Sigmoid colon (tissue), 7 donors: Measurements from ENCODE around the gene MTFR2. TPM values are rescaled to one million over a fixed set of nuclear protein-coding genes. Genes with fewer than 3 reads are reported as not detected.

Experiments
- DNase-seq: peaks from one replicate; pipeline ENCODE4 v3.0.0-alpha.2; 2019
- H3K27ac ChIP-seq, 4 donors: fragments of 200-600 bp; sonication (generic); one replicate each; pipeline ENCODE4 v1.5.1; 2016 to 2019; ENCODE audit warnings: mild to moderate bottlenecking in 1 of 4
- H3K27me3 ChIP-seq, 3 donors: fragments of 200-600 bp; sonication (generic); one replicate each; pipeline ENCODE4 v1.5.1; 2019; ENCODE audit warnings: mild to moderate bottlenecking in 1 of 3
- H3K36me3 ChIP-seq, 4 donors: fragments of 200-600 bp; sonication (generic); one replicate each; pipeline ENCODE4 v1.5.1; 2016 to 2019
- H3K4me1 ChIP-seq, 4 donors: fragments of 200-600 bp; sonication (generic); one replicate each; pipeline ENCODE4 v1.5.1; 2017 to 2019
- H3K4me3 ChIP-seq, 4 donors: fragments of 200-600 bp; sonication (generic); one replicate each; pipeline ENCODE4 v1.5.1; 2017 to 2019; ENCODE audit warnings: mild to moderate bottlenecking in 2 of 4, moderate library complexity in 1 of 4
- H3K9me3 ChIP-seq, 4 donors: fragments of 200-600 bp in 3 of 4; sonication (generic) in 3 of 4; one replicate each; pipeline versions ENCODE4 v1.5.1 to v1.6.1; 2013 to 2019
- EP300 ChIP-seq, 4 donors: sonication (generic); formaldehyde crosslinking; IDR thresholded peaks; one replicate each; pipeline ENCODE4 v1.6.1; 2017; ENCODE audit warnings: antibody characterized with exemption in 4 of 4
- POLR2A ChIP-seq, 2 donors: fragments of 450-650 bp; IDR thresholded peaks; one replicate each; pipeline ENCODE4 v1.6.1; 2016; ENCODE audit warnings: antibody characterized with exemption in 2 of 2, mild to moderate bottlenecking in 2 of 2, moderate library complexity in 2 of 2
- POLR2AphosphoS5 ChIP-seq, 4 donors: sonication (generic); formaldehyde crosslinking; IDR thresholded peaks; one replicate each; pipeline ENCODE4 v1.6.1; 2017; ENCODE audit warnings: antibody characterized with exemption in 4 of 4
- WGBS, 2 donors: extraction: QIAGEN DNeasy Blood & Tissue Kit; methylation state at CpG; one replicate each; pipeline ENCODE4 v1.1.7; 2013; 5-methylcytosine and 5-hydroxymethylcytosine counted together
- intact Hi-C: fragments of 100-400 bp; cut with DNase I; formaldehyde crosslinking; loops from one replicate; pipeline ENCODE4 v1.15.1; 2023
- polyA plus RNA-seq, 3 donors: library from polyadenylated mRNA; stranded (reverse); fragments of 200-250 nt; gene quantifications; one replicate each; pipeline ENCODE4 v1.2.3, GENCODE V29; 2013
- total RNA-seq, 4 donors: library from RNA; depleted of rRNA; stranded (reverse); fragments of >200 nt; gene quantifications; one replicate each; pipeline ENCODE4 v1.1.0, GENCODE V29; 2016
- TF ChIP-seq, protein P1 (sequence below), 4 experiments: fragments of 450-650 bp in 3 of 4; fragments of 200-600 bp in 1 of 4; IDR thresholded peaks; one replicate each; pipeline ENCODE4 v1.5.1; 2016 to 2019; ENCODE audit warnings: antibody characterized with exemption in 4 of 4, mild to moderate bottlenecking in 3 of 4, moderate library complexity in 2 of 4
- donor health status: healthy with polysubstance abuse.
- donor health status: Bipolar disorder and iron deficiency.
- donor health status: healthy.

Gene MTFR2
- total and polyA plus RNA-seq, 7 donors = 0.36 to 6.1 (median 1.6) TPM; not detected in 2

GRCh38 chr6:136213012-136213539, 37.0 kb downstream of the MTFR2 start:
- TF ChIP-seq, protein P1, sequence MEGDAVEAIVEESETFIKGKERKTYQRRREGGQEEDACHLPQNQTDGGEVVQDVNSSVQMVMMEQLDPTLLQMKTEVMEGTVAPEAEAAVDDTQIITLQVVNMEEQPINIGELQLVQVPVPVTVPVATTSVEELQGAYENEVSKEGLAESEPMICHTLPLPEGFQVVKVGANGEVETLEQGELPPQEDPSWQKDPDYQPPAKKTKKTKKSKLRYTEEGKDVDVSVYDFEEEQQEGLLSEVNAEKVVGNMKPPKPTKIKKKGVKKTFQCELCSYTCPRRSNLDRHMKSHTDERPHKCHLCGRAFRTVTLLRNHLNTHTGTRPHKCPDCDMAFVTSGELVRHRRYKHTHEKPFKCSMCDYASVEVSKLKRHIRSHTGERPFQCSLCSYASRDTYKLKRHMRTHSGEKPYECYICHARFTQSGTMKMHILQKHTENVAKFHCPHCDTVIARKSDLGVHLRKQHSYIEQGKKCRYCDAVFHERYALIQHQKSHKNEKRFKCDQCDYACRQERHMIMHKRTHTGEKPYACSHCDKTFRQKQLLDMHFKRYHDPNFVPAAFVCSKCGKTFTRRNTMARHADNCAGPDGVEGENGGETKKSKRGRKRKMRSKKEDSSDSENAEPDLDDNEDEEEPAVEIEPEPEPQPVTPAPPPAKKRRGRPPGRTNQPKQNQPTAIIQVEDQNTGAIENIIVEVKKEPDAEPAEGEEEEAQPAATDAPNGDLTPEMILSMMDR (IDR thresholded peaks at IDR 0.05) = no peak
- no peak for TF ChIP-seq EP300 (IDR thresholded peaks at IDR 0.05)
- no peak for TF ChIP-seq POLR2A (IDR thresholded peaks at IDR 0.05)
- no peak for TF ChIP-seq POLR2AphosphoS5 (IDR thresholded peaks at IDR 0.05)
- H3K27me3 ChIP-seq = no peaks in the 10 kb centered on the region
- intact Hi-C loops = no loop called here
- H3K4me3 ChIP-seq = no peak overlapping the region
- H3K36me3 ChIP-seq = no peaks in the 10 kb centered on the region
- DNase-seq = no peak
- no peak overlapping the region for H3K27ac ChIP-seq
- no peaks in the 10 kb centered on the region for H3K9me3 ChIP-seq
- 82 to 87% methylated on average over 5 of the region's 5 CpGs for WGBS, 2 donors
- no peaks in the 10 kb centered on the region for H3K4me1 ChIP-seq

DNA sequence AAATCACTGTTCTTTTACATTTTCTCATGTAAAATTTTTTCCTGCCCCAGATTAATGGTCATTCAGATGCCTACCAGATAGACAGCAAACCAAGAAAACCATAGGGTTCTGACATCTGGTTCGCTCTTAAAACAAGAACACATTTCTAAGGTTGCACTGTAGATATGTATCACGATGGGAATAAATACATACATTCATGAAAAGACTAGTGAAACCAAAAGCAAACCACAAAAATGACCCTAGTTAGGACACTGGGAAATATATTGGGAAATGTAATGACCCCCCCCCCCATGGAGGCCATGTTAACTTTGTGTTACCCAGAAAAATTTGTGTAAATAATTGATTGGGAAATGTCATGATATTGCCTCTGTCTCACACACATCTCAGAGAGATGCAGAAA, 37.5 kb downstream of the MTFR2 start:
- H3K4me3 ChIP-seq = no peak overlapping the region
- no peak for DNase-seq
- no peaks in the 10 kb centered on the region for H3K4me1 ChIP-seq
- intact Hi-C loops = no loop called here
- H3K36me3 ChIP-seq = no peaks in the 10 kb centered on the region
- no peak overlapping the region for H3K27ac ChIP-seq
- no peaks in the 10 kb centered on the region for H3K9me3 ChIP-seq
- H3K27me3 ChIP-seq = no peaks in the 10 kb centered on the region
- no peak for TF ChIP-seq EP300 (IDR thresholded peaks at IDR 0.05)
- TF ChIP-seq, protein P1 (IDR thresholded peaks at IDR 0.05) = no peak
- 89 to 93% methylated on average over 2 of the region's 2 CpGs for WGBS, 2 donors

DNA sequence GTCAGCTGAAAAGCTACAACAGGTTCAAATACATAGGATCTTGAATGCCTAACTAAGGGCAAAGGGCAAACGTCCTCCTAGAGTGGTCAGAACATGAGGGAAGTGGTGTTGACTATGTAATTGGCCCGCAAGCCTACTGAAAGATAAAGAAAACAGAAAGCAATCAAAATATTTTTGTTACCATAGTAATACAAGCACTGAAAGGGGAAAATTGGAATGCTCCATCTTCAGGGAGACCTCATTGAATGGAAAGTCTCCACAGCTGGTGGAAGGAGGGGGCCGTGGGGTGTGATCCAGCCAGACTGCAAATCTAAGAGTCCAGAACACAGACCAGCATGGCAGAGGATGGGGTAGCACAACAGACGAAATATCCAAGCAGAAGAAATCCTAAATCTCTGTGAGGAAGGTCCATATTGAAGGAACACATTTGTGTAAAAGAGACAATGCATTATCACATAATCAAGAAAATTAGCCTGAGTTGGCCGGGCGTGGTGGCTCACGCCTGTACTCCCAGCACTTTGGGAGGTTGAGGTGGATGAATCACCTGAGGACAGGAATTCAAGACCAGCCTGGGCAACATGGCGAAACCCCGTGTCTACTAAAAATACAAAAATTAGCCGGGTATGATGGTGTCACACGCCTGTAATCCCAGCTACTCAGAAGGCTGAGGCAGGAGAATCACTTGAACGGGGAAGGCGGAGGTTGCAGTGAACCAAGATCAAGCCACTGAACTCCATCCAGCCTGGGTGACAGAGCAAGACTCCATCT, 39.5 kb downstream of the MTFR2 start:
- intact Hi-C loops = no loop called here

GRCh38 chr6:136209496-136209895, 40.6 kb downstream of the MTFR2 start:
- WGBS, 2 donors = 93 to 98% methylated on average over 2 of the region's 2 CpGs

More for the DNA sequence above, 39.5 kb downstream of the MTFR2 start:
- Histone ChIP-seq H3K4me1 (no peaks in the 10 kb centered on the region), H3K27me3 (no peaks in the 10 kb centered on the region), H3K9me3 (no peaks in the 10 kb centered on the region), H3K27ac (no peak overlapping the region), H3K36me3 (no peaks in the 10 kb centered on the region), H3K4me3 (no peak overlapping the region)
- 87 to 89% methylated on average over 13 of the region's 13 CpGs for WGBS, 2 donors
- TF ChIP-seq POLR2AphosphoS5 (IDR thresholded peaks at IDR 0.05) (no peak), POLR2A (IDR thresholded peaks at IDR 0.05) (no peak), EP300 (IDR thresholded peaks at IDR 0.05) (no peak)
- TF ChIP-seq, protein P1 (IDR thresholded peaks at IDR 0.05) = no peak
- DNase-seq = no peak

More at GRCh38 chr6:136209496-136209895, 40.6 kb downstream of the MTFR2 start:
- no peaks in the 10 kb centered on the region for H3K27me3 ChIP-seq
- TF ChIP-seq, protein P1 (IDR thresholded peaks at IDR 0.05) = no peak
- no peak for TF ChIP-seq POLR2AphosphoS5 (IDR thresholded peaks at IDR 0.05)
- TF ChIP-seq EP300 (IDR thresholded peaks at IDR 0.05) = no peak
- no peak for TF ChIP-seq POLR2A (IDR thresholded peaks at IDR 0.05)
- H3K4me1 ChIP-seq = no peaks in the 10 kb centered on the region
- H3K27ac ChIP-seq = no peak overlapping the region
- no peaks in the 10 kb centered on the region for H3K36me3 ChIP-seq
- no peak for DNase-seq
- intact Hi-C loops = no loop called here
- no peaks in the 10 kb centered on the region for H3K9me3 ChIP-seq
- H3K4me3 ChIP-seq = no peak overlapping the region
